Ascending aorta (tissue), 2 donors: Measurements from ENCODE around the gene ATIC. TPM values are rescaled to one million over a fixed set of nuclear protein-coding genes. Genes with fewer than 3 reads are reported as not detected.
"Not testable (repeated sequence)": the region's sequence is repeated elsewhere in the genome, so short reads cannot be mapped to it uniquely, and the experiment has no call there.

Source experiments
- DNase-seq, 2 donors: peaks; one replicate each; pipeline ENCODE4 v3.0.0-alpha.2; 2019; ENCODE audit warnings: low spot score in 2 of 2
- H3K27ac ChIP-seq, 2 donors: fragments of 200-600 bp; sonication (generic); one replicate each; pipeline ENCODE4 v1.5.1; 2016 to 2017; ENCODE audit warnings: mild to moderate bottlenecking in 1 of 2
- H3K27me3 ChIP-seq: fragments of 200-600 bp; sonication (generic); one replicate; pipeline ENCODE4 v1.5.1; 2017
- H3K36me3 ChIP-seq, 2 donors: fragments of 200-600 bp; sonication (generic); one replicate each; pipeline ENCODE4 v1.5.1; 2016
- H3K4me1 ChIP-seq, 2 donors: fragments of 200-600 bp; sonication (generic); one replicate each; pipeline ENCODE4 v1.5.1; 2016 to 2017; ENCODE audit warnings: mild to moderate bottlenecking in 1 of 2
- H3K4me3 ChIP-seq, 2 donors: fragments of 200-600 bp; sonication (generic); one replicate each; pipeline ENCODE4 v1.5.1; 2016 to 2017; ENCODE audit warnings: mild to moderate bottlenecking in 1 of 2
- H3K9me3 ChIP-seq, 2 donors: fragments of 200-600 bp; sonication (generic); one replicate each; pipeline ENCODE4 v1.5.1; 2016
- intact Hi-C: fragments of 100-400 bp; cut with DNase I; formaldehyde crosslinking; loops from one replicate; pipeline ENCODE4 v1.15.1; 2023
- total RNA-seq: library from RNA; depleted of rRNA; stranded (reverse); fragments of >200 nt; gene quantifications from one replicate; pipeline ENCODE4 v1.1.0, GENCODE V29; 2016
- TF ChIP-seq, protein P1 (sequence below), 3 experiments: fragments of 200-600 bp in 2 of 3; fragments of 450-650 bp in 1 of 3; sonication (generic) in 2 of 3; IDR thresholded peaks; one replicate each; pipeline ENCODE4 v1.5.1; 2016 to 2019; ENCODE audit warnings: antibody characterized with exemption in 3 of 3, mild to moderate bottlenecking in 1 of 3, moderate library complexity in 1 of 3

Gene ATIC
- total RNA-seq, 1 donor from 2014 or later, result 8.9 TPM

DNA sequence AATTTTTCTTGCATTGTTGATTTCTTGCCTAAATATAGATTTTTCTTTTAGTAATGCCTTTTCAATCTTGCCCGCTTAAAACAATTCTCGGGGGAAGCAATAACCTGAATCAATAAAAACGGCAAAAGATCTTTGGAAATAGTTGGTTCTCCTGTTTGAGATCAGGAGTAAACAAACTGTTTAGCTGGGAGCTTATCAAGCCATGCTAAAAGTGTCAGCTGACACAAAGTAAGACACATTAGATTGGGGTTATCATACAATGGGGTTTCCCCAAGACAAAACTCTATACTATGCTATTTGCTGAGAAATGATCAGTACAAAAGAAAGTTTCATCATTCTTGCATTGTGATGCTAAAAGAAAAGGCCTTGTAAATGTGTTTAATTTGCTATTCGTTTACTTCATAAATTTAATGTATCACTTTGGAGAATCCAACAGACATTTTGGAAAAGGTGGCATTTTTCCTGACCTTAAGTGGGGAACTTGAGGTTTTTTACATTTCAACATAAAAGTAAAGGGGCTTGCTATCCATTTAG, 46.5 kb downstream of the ATIC start:
- H3K4me3 ChIP-seq, result no peak overlapping the region
- H3K9me3 ChIP-seq, result no peaks in the 10 kb centered on the region
- H3K27ac ChIP-seq, result no peak overlapping the region
- H3K27me3 ChIP-seq, result no peaks in the 10 kb centered on the region
- H3K4me1 ChIP-seq, result no peaks in the 10 kb centered on the region
- no peak for DNase-seq
- intact Hi-C loops, result no loop called here
- TF ChIP-seq, protein P1, sequence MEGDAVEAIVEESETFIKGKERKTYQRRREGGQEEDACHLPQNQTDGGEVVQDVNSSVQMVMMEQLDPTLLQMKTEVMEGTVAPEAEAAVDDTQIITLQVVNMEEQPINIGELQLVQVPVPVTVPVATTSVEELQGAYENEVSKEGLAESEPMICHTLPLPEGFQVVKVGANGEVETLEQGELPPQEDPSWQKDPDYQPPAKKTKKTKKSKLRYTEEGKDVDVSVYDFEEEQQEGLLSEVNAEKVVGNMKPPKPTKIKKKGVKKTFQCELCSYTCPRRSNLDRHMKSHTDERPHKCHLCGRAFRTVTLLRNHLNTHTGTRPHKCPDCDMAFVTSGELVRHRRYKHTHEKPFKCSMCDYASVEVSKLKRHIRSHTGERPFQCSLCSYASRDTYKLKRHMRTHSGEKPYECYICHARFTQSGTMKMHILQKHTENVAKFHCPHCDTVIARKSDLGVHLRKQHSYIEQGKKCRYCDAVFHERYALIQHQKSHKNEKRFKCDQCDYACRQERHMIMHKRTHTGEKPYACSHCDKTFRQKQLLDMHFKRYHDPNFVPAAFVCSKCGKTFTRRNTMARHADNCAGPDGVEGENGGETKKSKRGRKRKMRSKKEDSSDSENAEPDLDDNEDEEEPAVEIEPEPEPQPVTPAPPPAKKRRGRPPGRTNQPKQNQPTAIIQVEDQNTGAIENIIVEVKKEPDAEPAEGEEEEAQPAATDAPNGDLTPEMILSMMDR (IDR thresholded peaks at IDR 0.05), result no peak
- peaks cover 35 to 37% of the 10 kb centered on the region in 2 donors for H3K36me3 ChIP-seq

DNA sequence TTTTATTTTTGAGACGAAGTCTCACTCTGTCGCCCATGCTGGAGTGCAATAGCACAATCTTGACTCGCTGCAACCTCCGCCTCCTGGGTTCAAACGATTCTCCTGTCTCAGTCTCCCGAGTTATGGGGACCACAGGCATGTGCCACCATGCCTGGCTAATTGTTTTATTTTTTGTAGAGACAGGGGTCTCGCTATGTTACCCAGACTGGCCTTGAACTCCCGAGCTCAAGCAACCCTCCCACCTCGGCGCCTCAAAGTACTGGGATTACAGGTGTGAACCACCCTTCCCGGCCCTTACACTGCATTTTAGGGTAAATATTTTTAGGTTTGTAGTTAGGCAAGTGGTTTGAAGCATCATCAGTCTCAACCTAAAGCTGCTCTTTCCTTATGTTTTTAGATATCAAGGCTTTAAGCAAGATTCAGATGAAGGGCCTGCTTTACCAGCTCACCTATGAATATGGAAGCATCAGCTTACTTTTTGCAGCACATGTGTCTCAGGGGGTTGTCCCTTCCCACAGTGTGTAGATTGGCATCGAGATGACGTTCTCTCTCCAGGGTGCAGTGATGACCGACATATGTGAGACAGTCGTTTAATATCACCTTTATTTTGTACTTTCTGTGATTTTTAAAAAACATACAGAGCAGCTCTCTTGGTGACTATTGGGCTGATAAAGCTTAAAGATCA, 47.2 kb downstream of the ATIC start:
- Histone ChIP-seq H3K36me3 (peaks cover 41 to 43% of the 10 kb centered on the region in 2 donors), H3K4me3 (no peak overlapping the region), H3K27ac (no peak overlapping the region), H3K4me1 (no peaks in the 10 kb centered on the region), H3K27me3 (no peaks in the 10 kb centered on the region), H3K9me3 (no peaks in the 10 kb centered on the region)
- TF ChIP-seq, protein P1 (IDR thresholded peaks at IDR 0.05), result no peak
- intact Hi-C loops, result no loop called here
- no peak for DNase-seq

DNA sequence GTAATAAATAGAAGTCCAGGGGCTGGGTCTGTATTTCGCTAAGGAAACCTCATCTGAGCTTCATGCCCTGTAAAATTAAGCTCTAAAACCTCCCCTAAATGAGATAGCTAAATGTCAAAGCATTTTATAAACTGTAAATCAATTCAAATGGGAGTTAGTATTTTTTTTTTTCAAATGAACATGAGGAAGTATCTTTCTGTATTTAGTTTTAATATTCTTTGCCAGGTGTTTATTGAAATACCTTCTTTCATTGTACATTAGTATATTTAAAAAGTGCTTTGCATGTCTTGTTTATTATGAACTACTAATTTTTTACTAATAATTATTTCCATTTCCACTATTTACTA, 47.7 kb downstream of the ATIC start:
- intact Hi-C loops, result no loop called here
- Histone ChIP-seq H3K27me3 (no peaks in the 10 kb centered on the region), H3K36me3 (peaks cover 47 to 49% of the 10 kb centered on the region in 2 donors), H3K4me1 (no peaks in the 10 kb centered on the region), H3K27ac (no peak overlapping the region), H3K9me3 (no peaks in the 10 kb centered on the region), H3K4me3 (no peak overlapping the region)
- DNase-seq, result no peak
- TF ChIP-seq, protein P1 (IDR thresholded peaks at IDR 0.05), result no peak

DNA sequence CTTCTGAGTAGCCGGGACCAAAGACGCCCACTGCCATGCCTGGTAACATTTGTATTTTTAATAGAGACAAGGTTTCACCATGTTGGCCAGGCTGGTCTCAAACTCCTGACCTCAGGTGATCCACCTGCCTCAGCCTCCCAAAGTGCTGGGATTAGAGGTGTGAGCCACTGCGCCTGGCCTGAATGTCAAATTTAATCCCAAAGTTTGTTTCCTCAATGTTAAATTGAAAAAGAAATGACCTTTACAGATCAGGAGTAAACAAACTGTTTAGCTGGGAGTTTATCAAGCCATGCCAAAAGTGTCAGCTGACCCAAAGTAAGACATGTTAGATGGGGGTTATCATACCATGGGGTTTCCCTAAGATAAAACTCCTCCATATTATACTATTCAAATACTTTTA, 48.2 kb downstream of the ATIC start:
- DNase-seq, H3K4me3 ChIP-seq, H3K27ac ChIP-seq, H3K9me3 ChIP-seq, H3K27me3 ChIP-seq, H3K4me1 ChIP-seq: not testable (repeated sequence)
- intact Hi-C loops, result loop anchor here (5.0 kb wide), 1 partner anchor 572 kb away; no protein-coding TSS in a partner anchor
- peaks cover 52 to 54% of the 10 kb centered on the region in 2 donors for H3K36me3 ChIP-seq

DNA sequence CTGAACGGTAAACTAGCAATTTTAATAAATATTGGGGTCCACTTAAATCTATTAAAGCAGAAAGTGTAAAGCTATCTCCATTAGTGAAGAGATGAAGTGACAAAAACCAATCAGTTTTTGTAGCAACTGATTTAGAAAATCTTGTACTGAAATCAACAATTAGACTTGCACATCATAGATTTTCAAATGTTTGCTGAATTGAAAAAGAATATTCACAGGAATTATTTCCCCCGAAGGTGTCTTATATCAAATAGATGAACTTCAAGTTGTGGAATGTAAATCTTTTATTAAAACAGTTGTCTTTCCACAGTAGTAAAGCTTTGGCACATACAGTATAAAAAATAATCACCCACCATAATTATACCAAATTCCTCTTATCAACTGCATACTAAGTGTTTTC, 48.7 kb downstream of the ATIC start:
- no peak overlapping the region for H3K27ac ChIP-seq
- no peaks in the 10 kb centered on the region for H3K9me3 ChIP-seq
- H3K27me3 ChIP-seq, result no peaks in the 10 kb centered on the region
- TF ChIP-seq, protein P1 (IDR thresholded peaks at IDR 0.05), result no peak
- intact Hi-C loops, result loop anchor here (5.0 kb wide), 1 partner anchor 572 kb away; no protein-coding TSS in a partner anchor
- H3K36me3 ChIP-seq, result peaks cover 57 to 59% of the 10 kb centered on the region in 2 donors
- no peaks in the 10 kb centered on the region for H3K4me1 ChIP-seq
- DNase-seq, result no peak
- no peak overlapping the region for H3K4me3 ChIP-seq

DNA sequence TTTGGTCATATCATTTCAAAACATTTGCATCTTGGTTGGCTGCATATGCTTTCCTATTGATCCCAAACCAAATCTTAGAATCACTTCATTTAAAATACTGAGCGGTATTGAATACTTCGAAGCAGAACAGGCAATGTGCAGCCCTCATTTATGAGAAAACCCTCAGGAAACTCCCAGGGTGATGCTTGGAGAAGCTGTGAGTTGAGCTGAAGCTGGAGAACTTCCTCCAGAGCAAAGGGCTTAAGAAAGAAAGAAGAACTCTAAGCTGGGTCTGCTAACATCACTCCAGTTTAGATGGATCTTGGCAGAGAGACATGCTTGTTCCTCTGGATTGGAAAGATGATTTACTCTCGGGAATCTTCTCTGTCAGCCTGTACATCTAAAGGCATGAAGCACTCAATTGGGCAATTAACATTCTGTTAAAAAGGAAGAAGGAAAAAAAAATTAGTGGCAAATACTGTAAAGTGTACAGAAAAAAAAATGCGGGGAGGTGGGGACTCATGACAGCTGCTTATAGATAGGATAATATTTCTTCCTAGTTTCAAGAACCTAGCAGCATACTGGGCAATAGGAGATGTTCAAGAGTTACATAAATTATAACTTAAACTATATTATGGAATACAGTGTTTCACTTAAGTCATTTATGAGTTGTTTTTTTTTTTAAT, 49.5 kb downstream of the ATIC start:
- no peak overlapping the region for H3K27ac ChIP-seq
- no peak for DNase-seq
- intact Hi-C loops, result loop anchor here (5.0 kb wide), 1 partner anchor 571 kb away; no protein-coding TSS in a partner anchor
- no peak overlapping the region for H3K4me3 ChIP-seq
- H3K9me3 ChIP-seq, result no peaks in the 10 kb centered on the region
- H3K36me3 ChIP-seq, result peaks cover 65 to 67% of the 10 kb centered on the region in 2 donors
- no peaks in the 10 kb centered on the region for H3K4me1 ChIP-seq
- TF ChIP-seq, protein P1 (IDR thresholded peaks at IDR 0.05), result no peak
- no peaks in the 10 kb centered on the region for H3K27me3 ChIP-seq
